ENCODE results near the gene PPP6R1.

DNA sequence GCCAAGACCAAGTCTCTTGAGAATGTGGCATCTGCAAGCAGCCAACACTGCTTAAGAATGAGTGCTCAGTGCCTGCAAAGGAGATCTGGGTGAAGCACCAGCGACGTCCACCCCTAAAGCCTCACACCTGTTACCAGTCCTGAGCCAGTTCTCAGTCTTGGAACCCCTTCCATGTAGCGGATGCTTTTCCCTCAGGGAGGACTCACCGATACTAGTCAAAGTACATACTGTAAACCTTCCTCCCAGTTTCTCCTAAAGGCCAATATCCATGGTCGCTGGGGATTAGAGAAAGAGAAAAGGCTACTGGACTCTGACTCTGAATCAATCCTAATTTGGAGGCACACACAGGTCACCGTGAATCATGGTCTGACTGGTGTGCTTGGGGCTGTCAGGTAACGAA lies 45.3 kb downstream of the PPP6R1 start:
- TF ChIP-seq, protein P1, sequence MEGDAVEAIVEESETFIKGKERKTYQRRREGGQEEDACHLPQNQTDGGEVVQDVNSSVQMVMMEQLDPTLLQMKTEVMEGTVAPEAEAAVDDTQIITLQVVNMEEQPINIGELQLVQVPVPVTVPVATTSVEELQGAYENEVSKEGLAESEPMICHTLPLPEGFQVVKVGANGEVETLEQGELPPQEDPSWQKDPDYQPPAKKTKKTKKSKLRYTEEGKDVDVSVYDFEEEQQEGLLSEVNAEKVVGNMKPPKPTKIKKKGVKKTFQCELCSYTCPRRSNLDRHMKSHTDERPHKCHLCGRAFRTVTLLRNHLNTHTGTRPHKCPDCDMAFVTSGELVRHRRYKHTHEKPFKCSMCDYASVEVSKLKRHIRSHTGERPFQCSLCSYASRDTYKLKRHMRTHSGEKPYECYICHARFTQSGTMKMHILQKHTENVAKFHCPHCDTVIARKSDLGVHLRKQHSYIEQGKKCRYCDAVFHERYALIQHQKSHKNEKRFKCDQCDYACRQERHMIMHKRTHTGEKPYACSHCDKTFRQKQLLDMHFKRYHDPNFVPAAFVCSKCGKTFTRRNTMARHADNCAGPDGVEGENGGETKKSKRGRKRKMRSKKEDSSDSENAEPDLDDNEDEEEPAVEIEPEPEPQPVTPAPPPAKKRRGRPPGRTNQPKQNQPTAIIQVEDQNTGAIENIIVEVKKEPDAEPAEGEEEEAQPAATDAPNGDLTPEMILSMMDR (IDR thresholded peaks at IDR 0.05): no peak
- no peak for TF ChIP-seq POLR2A (IDR thresholded peaks at IDR 0.05)

Measured in uterus (tissue), 2 donors.